AML-193 (cell line): ENCODE results near the gene RAB27A.
A peak's percentile ranks its signal among the peaks of the same experiment; 100 is the strongest.
"Not testable (repeated sequence)": the region's sequence is repeated elsewhere in the genome, so short reads cannot be mapped to it uniquely, and the experiment has no call there.

Experiments
- DNase-seq, 2 experiments: peaks; one replicate each; lab custom pipeline; 2025; lab: John Stamatoyannopoulos, UW

RAB27A gene

GRCh38 chr15:55289746-55290527 lies at the start of gene RAB27A:
Gene RAB27A (minus strand): TSS chr15:55289813. CDS start chr15:55234934, 54,879 bp downstream.
- DNase-seq = peak; percentile 59 to 69

- DNase-seq = no peak
These were observed 47.5 kb upstream of the RAB27A start for GRCh38 chr15:55337160-55337559.

GRCh38 chr15:55334997-55335396 lies 45.4 kb upstream of the RAB27A start:
- peak in 1 of 2 experiments; percentile 17 for DNase-seq

DNA sequence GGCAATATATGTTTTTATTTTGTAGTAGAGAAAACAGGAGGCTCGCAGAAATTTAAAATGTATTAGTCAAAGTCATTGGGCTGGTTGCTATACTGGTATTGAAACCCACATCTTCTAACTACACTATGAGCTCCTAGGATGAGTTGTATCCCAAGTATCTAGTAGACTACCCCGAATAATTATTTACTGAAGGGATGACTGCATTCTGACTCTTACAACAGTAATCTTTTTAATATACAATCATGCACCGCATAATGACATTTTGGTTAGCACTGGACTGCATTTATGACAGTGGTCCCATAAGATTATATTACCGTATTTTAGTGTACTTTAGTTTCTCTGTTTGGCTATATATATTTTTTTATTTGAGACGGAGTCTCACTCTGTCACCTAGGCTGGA lies 44.8 kb upstream of the RAB27A start:
- DNase-seq = no peak

DNA sequence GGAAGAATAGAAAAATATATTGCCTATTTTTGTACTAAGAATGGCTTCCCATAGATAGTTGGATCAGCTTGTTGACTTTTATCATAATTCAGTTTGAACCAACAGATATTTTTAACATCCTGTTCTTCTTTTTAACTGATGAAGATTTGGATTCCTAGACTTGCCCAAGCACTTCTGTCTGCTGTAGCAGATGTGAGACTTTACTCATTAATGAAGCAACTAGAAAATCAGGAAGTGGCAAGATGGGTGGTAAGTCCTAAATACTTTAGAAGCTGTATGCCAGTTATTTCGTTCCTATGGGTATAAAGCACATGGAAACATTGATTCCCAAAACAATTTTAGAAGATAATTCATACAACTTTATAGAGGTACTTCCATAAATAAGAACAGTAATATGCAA lies 37.8 kb upstream of the RAB27A start:
- DNase-seq = peak; percentile 86 to 92

DNA sequence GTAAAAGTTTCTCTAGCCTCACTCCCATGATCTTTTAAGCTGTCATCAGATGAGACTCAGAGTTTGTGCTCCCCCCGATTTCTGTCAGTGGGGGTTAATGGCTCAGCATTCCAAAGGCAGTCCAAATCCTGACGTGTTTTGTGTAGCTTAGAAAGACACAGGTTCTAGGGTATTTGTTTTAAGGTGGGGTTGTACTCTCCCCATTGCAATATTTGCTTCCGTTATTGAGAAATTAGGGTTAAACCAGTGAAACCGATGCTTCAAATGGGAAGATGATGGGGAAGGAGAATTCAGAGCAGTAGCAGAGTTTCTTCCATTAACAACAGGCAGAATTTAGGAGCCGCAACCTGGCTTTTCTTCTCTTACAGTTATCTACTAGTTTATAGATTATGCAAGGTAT lies 32.9 kb upstream of the RAB27A start:
- no peak for DNase-seq

GRCh38 chr15:55320963-55321362 lies 31.4 kb upstream of the RAB27A start:
- no peak for DNase-seq

DNA sequence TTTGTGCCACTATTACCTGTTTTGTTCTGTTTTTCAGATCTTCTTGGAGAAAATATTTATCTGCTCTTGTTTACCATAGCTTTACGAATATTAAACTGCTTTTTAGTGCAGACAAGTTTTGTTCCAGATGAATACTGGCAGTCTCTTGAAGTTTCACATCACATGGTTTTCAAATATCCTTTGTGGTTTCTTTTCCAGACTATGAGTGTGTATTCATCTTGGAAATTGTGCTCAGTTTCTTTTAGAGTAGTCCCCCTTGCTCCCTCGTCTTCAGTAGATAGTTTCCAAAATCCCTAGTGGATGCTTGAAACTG lies 30.6 kb upstream of the RAB27A start:
- no peak for DNase-seq

GRCh38 chr15:55319537-55320237 lies 30.1 kb upstream of the RAB27A start:
- peak; percentile 56 to 61 for DNase-seq

- DNase-seq = peak; percentile 72 to 80
These were observed 29.2 kb upstream of the RAB27A start, which contains the start of the genes PIGB and PIGBOS1 for GRCh38 chr15:55318588-55319494. Gene PIGB (plus strand): TSS chr15:55319222. CDS start chr15:55319251, 29 bp downstream. Gene PIGBOS1 (minus strand): TSS chr15:55319123. CDS start chr15:55317792, 1,331 bp downstream.

DNA sequence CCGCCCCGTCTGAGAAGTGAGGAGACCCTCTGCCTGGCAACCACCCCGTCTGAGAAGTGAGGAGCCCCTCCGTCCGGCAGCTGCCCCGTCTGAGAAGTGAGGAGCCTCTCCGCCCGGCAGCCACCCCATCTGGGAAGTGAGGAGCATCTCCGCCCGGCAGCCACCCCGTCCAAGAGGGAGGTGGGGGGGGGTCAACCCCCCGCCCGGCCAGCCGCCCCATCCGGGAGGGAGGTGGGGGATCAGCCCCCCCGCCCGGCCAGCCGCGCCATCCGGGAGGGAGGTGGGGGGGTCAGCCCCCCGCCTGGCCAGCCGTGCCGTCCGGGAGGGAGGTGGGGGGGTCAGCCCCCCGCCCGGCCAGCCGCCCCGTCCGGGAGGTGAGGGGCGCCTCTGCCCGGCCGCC lies 13.2 kb upstream of the RAB27A start:
- DNase-seq = not testable (repeated sequence)

- no peak for DNase-seq
These were observed 7.7 kb upstream of the RAB27A start for GRCh38 chr15:55297315-55297714.

DNA sequence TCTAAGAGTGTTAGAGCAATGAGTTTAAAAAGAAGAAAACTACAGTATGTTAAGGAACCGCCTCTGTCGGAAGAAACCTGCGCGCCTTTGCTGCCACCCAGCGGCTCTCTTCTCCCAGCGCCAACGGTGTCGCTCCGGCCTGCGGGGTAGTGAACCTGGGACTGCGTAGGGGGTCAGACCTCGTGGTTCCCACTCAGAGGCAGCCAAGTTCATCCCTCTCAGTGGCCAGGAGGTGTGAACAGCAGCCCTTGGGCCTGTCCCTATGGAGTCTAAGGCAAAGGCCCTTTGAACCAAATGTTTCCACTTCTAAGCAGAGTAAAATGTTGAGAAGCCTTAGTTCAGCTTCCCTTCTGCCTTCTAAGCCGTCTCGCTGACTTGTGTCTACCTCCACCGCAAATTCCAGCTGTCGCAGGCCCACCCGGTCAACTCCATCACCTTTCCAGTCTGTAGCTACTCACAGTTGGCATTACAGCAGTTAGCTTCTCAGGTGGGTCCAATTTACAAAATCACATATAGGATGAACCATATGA lies 980 bp upstream of the RAB27A start:
- DNase-seq = peak; percentile 54 to 82

- peak; percentile 73 to 82 for DNase-seq
These were observed 435 bp downstream of the RAB27A start for GRCh38 chr15:55289011-55289745.

- DNase-seq = no peak
These were observed 1.5 kb downstream of the RAB27A start for GRCh38 chr15:55288006-55288717.

- DNase-seq = not testable (repeated sequence)
These were observed 3.0 kb downstream of the RAB27A start for GRCh38 chr15:55286442-55287189.

DNA sequence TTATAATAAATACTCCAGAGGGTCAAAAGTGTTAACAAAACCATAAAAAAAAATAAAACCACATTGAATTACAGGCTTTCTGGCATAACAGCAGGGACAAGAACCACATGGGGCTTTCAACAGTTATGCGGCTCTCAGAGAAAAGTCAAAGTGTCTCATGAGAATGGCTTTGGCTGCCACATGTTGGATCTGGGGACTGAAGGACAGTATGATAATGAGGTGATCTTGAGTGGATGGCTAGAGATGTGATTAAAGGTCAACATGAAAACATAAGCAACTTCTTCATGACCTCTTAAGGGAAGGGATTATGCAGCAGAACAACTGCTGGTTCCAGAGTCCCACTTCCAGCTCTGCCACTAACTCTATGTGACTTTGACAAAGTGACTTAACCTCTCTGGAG lies 5.2 kb downstream of the RAB27A start:
- no peak for DNase-seq

DNA sequence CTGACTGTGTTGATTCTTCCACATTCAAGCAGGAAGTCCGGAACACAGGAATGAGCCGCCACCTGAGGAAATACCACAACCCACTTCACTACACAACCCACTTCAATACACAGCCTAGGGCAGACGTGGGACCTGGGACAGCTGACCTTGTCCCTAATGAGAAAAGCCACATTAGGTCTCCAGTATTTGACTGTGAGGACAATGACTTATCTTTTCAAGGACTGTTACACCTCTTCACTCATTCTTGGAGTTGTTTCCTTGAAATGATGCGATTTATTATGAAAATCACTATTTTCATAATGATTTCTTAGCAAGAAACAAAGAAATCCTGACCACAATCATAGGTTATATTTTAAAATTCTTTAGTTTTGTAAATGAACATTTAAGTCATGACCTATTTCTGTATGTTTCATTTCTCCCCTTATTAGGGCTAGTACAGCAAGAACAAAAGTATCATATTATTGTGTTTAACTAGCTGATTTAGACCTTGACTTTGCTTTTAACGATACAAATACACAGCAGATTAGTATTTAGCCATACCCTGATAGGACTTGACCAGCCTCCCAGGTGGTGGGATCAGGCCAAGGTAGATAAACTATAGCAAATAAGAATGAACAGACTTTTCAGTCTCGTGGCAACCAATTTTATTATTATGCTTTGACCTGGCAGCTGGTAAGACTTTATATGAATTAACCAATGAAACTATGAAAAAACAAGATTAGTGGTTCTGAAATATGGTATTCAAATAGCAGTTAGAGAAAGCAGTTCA lies 6.0 kb downstream of the RAB27A start:
- no peak for DNase-seq

GRCh38 chr15:55282284-55282833 lies 7.3 kb downstream of the RAB27A start:
- peak; percentile 79 to 81 for DNase-seq
